Erythroblast (primary cell): ENCODE results near the gene ULK4.

ENCODE experiments used
- GATA1 ChIP-seq: IDR thresholded peaks from 2 replicates; pipeline ENCODE4 v1.6.1; 2011; ENCODE audit warnings: low read depth, mild to moderate bottlenecking, control low read depth, low read length, moderate library complexity
- POLR2A ChIP-seq: IDR thresholded peaks from 2 replicates; pipeline ENCODE4 v1.6.1; 2011; ENCODE audit warnings: mild to moderate bottlenecking, low read length

- no peak for TF ChIP-seq POLR2A
- TF ChIP-seq GATA1: no peak
Measured at GRCh38 chr3:42002790-42003189, 40.9 kb upstream of the ULK4 start.
